G401 (cell line): ENCODE measurements around the gene ACTR5. TPM values are rescaled to one million over a fixed set of nuclear protein-coding genes. Genes with fewer than 3 reads are reported as not detected.

ENCODE experiments used
- DNase-seq: peaks from one replicate; pipeline ENCODE4 v3.0.0-alpha.2; 2015; ENCODE audit warnings: low spot score
- in situ Hi-C: cut with HindIII; loops from 2 replicates; pipeline ENCODE4 v1.10.0; 2016; ENCODE audit warnings: low sequenced_read_pairs, mixed read lengths
- total RNA-seq: library from RNA; depleted of rRNA; stranded (reverse); fragments of >200 nt; shearing (Covaris generic); gene quantifications from 2 replicates; pipeline ENCODE4 v1.2.3, GENCODE V29; 2014; rRNA removed

The ACTR5 gene
- 10.9 and 28.1 TPM in 2 replicates for total RNA-seq

- peak; percentile 84 for DNase-seq
- in situ Hi-C loops, result no loop called here
Measured at GRCh38 chr20:38748097-38748860, at the start of gene ACTR5. Gene ACTR5, plus strand, starts transcription at chr20:38748460. Its CDS starts 19 bp downstream, at chr20:38748479.

GRCh38 chr20:38698541-38698940 is 49.7 kb upstream of the ACTR5 start:
- DNase-seq, result no peak
- in situ Hi-C loops, result no loop called here

GRCh38 chr20:38700141-38700540 is 48.1 kb upstream of the ACTR5 start:
- in situ Hi-C loops, result no loop called here
- no peak for DNase-seq

DNA sequence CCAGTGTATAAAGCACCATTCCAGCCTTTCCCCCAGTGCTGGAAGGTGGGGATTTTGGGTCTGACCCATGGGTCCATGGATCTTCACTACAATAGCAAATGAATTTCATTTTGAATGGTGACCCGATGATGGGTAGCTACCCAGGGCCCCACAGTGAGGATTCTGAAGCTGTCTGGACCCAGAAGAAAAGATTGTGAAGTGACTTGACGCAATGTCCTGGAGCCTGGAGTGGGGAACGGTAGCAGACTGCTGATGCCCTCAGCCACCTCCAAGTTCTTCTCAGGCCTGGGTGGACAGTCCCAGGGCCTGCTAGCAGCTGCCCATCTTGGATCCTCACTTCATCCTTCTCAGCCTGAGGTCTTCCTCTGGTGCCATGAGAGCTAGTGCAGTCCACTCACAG is 47.3 kb upstream of the ACTR5 start:
- DNase-seq, result no peak
- in situ Hi-C loops, result no loop called here

DNA sequence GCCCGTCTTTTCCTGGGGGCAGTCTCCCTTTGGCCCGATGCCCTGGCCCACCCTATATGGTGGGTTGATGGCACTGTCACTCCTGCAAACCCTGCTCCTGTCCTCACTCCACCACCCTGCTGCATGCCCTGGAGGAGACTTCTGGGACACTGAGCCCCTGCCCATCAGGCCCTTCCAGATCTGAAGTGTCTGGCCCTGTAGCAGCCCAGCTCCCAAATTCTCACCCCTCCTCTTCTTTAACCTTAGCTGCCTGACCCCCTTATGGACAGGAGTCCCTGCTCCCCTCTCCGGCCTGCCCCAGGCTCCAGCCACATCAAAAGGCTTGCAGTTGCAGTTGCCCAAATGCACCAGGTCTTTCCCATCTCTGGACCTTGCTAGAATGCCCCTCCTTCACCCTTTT is 44.7 kb upstream of the ACTR5 start:
- in situ Hi-C loops, result no loop called here
- DNase-seq, result no peak

GRCh38 chr20:38704136-38704535 is 44.1 kb upstream of the ACTR5 start:
- DNase-seq, result no peak
- in situ Hi-C loops, result no loop called here

DNA sequence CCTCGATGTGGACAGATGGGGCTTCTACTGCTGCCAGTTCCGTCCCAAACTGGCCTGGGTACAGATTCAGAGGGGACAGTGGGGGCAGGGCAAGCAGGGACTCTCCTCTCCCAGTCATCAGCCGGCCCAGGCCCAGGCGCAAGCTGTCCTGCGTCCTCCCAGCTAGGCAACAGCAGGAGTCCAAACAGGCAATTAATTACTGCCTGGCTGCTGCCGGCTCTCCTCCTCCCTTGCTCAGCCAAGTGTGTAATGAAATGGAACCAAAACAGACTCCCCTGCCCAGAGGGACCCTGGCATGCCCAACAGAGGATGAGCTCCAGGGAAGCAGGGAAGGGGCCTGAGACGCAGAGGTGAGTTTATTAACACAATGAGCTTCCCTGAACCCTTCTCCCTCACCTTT is 41.8 kb upstream of the ACTR5 start:
- DNase-seq, result no peak
- in situ Hi-C loops, result no loop called here

GRCh38 chr20:38714308-38714707 is 34.0 kb upstream of the ACTR5 start:
- DNase-seq, result no peak

GRCh38 chr20:38715646-38716045 is 32.6 kb upstream of the ACTR5 start:
- in situ Hi-C loops, result no loop called here
- DNase-seq, result no peak

More at GRCh38 chr20:38714308-38714707, 34.0 kb upstream of the ACTR5 start:
- in situ Hi-C loops, result no loop called here

GRCh38 chr20:38722683-38723016 is 25.6 kb upstream of the ACTR5 start:
- DNase-seq, result no peak
- in situ Hi-C loops, result no loop called here

DNA sequence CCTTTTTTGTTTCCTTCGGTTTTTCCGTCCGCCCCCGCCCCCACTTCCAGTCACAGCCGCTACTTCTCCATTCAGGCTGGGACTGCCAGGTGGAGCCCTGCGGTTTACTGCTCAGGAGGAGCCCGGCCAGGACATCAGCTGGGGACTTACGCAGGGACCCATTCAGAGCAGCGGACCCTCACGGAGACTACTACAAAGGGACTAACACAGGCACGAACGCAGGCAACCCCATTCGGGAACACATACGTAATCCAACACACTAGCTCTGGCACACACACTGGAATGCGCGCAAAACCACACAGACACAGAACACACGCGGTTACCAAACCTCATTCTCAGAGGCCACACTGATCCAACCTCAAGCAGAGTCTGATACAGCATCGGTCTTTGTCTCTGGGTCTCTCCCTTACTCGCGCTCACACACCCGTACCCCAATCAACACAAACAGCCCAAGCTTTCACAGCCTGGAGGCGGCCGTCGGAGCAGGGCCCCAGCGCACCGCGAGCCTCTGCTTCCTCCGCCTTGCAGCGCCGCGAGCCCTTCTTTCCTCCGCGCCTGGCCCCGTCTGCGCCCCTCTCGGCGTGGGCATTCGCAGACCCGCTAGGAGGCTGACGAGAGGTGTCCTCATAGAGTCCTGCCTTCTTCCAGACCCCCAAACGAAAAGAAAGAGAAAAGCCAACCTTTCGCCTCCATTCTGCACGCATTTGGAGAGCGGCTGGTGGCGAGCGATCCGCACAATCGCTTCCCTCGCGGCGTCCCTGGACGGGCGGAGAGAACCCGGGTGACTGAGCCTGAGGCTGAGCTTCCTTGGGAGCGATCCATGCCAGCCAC is 25.0 kb upstream of the ACTR5 start:
- no peak for DNase-seq
- in situ Hi-C loops, result no loop called here

DNA sequence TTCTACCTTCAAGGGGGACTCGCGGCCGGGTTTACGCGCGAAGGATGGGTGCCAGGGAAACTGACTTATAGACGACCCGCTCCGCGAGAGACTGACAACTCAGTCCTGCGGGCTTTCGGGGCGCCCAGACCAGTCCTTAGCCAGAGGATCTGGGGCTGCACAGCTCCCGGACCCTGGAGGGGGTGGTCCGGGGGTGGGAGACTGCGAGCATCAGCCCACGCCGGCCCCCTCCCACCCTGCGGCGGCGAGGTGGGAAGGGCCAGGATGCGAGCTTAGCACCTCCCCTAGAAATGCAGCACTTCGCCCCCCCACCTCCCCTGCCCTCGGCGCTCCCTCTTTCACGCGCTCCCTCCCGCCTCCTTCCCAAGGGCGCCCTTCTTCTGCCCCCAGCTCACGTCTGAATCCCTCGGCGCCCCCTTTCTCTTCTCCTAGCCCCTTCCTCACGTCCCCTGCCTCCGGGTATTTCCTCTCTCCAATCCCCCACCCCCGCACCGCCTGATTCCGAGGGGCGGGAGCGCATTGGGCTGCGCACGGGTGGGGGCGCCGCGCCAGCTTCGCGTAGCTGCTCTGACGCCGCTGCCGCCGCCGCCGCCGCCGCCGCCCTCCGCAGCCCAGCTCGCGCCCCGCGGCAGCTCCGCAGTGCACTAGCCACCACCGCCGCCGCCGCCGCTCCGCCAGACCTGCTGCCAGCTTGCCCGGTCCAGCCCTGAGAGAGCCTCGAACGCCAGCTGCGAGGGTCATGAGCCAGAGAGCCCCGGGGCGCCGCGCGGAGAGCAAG is 24.2 kb upstream of the ACTR5 start, which contains the start of gene SLC32A1:
SLC32A1 (plus strand) TSS at position 639 of the 778 bp plus-strand sequence. CDS start 239 bp downstream, outside the sequence.
- DNase-seq, result no peak
- in situ Hi-C loops, result no loop called here

DNA sequence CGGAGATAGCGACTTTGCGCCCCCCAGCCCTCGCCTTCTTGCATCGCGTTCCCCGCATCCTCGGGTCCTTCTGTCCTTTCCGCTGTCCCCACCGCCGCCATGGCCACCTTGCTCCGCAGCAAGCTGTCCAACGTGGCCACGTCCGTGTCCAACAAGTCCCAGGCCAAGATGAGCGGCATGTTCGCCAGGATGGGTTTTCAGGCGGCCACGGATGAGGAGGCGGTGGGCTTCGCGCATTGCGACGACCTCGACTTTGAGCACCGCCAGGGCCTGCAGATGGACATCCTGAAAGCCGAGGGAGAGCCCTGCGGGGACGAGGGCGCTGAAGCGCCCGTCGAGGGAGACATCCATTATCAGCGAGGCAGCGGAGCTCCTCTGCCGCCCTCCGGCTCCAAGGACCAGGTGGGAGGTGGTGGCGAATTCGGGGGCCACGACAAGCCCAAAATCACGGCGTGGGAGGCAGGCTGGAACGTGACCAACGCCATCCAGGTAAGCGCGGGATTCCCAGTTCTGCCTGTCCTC is 23.6 kb upstream of the ACTR5 start:
- no peak for DNase-seq
- in situ Hi-C loops, result no loop called here

DNA sequence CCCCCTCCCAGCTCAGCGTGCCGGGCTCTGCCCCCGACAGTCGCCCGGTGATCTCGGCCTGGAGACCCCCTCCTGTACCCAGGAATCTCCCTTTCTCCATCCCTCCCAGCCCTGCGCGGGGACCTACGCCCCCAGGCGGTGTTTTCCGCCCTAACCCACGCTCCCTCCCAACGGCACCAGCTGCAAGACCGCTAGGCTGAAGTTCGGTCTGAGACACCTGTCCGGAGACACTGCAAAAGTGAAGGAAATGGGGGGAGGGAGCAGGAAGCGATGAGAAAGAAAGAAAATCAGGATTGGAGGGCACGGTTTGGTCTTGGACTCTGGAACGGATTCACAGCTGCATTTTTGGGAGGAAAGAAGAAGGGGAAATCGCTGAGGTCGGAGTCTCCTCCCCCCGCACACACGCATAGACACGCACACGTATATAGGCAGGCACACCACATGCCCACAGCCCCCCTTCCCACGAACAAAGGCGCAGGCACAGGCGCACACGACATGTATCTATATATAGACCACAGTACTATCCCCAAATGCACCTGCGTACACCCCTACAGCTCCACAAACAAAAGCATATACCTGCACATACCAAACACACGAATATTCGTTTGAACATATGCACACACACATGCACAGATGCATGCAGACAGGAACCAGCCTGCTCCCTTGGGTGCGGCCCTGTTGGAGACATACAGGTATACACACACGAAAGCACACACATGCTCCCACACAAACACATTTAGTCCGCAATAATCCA is 22.9 kb upstream of the ACTR5 start:
- in situ Hi-C loops, result no loop called here
- no peak for DNase-seq

DNA sequence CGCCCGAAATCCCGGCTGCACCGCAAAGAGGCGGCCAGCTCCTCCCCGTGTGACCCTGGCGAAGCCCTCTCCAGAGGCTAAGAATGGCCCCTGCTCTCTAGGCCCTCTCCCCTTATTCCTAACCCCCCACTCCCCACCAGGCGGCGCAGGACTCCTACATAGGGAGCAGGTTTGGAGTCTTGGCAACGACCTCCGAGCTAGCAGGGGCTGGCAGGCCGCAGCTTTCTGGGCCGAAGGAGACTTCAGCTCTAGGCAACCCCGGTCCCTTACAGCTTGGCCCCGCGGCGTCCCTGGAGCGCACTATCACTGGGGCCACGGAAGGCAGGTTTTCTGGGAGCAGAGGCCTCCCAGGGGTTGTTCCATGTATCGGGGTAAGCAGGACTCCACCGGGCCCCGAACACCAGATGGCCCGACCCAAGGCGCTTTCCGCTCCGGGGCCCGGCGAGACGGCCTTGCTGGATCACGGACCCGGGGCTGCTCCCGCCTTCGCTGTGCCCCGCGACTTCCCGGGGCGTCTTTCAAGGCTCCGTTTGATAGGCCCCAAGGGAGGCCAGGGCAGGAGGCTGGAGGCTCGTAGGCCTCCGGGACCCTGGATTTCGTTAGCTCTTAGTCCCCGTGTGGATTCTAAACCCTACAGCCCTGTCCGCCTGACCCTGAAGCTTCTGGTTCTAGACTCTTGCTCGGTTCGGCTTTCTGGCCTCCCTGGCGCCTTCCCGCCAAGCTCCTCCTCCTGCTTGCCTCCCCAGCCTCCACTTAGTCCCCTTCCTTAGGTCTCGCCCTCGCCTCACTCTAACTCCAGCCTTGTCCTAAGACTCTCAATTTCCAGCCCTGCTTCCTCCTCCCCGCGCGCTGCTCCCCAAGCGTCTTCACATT is 22.1 kb upstream of the ACTR5 start:
- peak; percentile 46 for DNase-seq
- in situ Hi-C loops, result no loop called here

DNA sequence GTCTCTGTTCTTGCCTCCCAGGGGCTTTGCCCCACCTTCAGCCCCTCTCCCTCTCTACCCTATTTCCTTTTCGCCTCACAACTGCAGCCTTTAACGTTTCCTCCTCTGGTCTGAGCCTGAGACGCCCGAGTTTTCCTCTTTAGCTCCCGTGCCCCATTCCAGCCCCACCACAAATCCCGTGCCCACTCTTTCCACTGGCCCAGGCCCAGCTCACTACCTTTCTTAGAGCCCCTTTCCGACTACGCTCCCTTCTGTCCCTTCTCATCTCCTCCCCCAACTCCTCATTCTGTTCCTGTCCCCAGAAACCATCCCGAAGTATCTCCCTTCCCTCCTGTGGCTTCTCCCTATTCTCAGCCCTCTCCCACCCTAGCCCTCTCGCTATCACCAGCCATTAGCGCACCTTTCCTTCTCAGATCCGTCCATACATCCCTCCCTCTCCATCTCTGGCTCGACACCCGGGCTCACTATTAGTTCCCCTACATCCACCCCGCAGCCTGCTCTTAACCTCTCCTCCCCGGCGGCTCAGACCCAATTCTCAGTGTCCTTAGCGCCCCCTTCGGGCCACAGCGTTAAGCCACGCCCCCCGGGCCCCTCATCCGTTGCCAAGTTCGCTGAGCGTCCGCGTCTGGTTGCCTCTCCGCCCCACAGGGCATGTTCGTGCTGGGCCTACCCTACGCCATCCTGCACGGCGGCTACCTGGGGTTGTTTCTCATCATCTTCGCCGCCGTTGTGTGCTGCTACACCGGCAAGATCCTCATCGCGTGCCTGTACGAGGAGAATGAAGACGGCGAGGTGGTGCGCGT is 21.3 kb upstream of the ACTR5 start:
- in situ Hi-C loops, result no loop called here

GRCh38 chr20:38727607-38728190 is 20.6 kb upstream of the ACTR5 start:
- no peak for DNase-seq
- in situ Hi-C loops, result no loop called here

More for the DNA sequence above, 21.3 kb upstream of the ACTR5 start:
- peak; percentile 27 for DNase-seq
